Osteocyte (in vitro differentiated cells): ENCODE data around the gene TCF7L1. TPM values are rescaled to one million over a fixed set of nuclear protein-coding genes. Genes with fewer than 3 reads are reported as not detected.

Experiments
- DNase-seq: peaks from one replicate; pipeline ENCODE4 v3.0.0; 2021; ENCODE audit warnings: mixed read lengths; ENCODE audit not compliant: unreplicated experiment; ENCODE audit errors: extremely low spot score
- H3K27ac Mint-ChIP-seq: one replicate; pipeline ENCODE4 v1.8.0; 2021; ENCODE audit warnings: mild to moderate bottlenecking, mixed read lengths; ENCODE audit not compliant: unreplicated experiment
- H3K27me3 Mint-ChIP-seq: one replicate; pipeline ENCODE4 v1.8.0; 2021; ENCODE audit warnings: mixed read lengths; ENCODE audit not compliant: unreplicated experiment
- H3K36me3 Mint-ChIP-seq: one replicate; pipeline ENCODE4 v1.8.0; 2021; ENCODE audit warnings: mixed read lengths; ENCODE audit not compliant: unreplicated experiment
- H3K4me1 Mint-ChIP-seq: one replicate; pipeline ENCODE4 v1.8.0; 2021; ENCODE audit warnings: mixed read lengths; ENCODE audit not compliant: unreplicated experiment
- H3K4me3 Mint-ChIP-seq: one replicate; pipeline ENCODE4 v1.8.0; 2021; ENCODE audit warnings: mild to moderate bottlenecking, moderate library complexity, mixed read lengths; ENCODE audit not compliant: unreplicated experiment
- H3K9me3 Mint-ChIP-seq: one replicate; pipeline ENCODE4 v1.8.0; 2021; ENCODE audit warnings: mixed read lengths; ENCODE audit not compliant: unreplicated experiment
- CTCF ChIP-seq: fragments of 200-600 bp; sonication (generic); IDR thresholded peaks from 2 replicates; pipeline ENCODE4 v1.5.0; 2021; ENCODE audit warnings: antibody characterized with exemption, mild to moderate bottlenecking, moderate library complexity
- total RNA-seq: library from RNA; stranded (reverse); gene quantifications from 2 replicates; pipeline ENCODE4 v1.2.1, GENCODE V29; 2021

TCF7L1 gene
- total RNA-seq, 1 donor from 2014 or later, result 31.8 TPM

GRCh38 chr2:85178154-85178553 is 45.0 kb downstream of the TCF7L1 start:
- no peak for DNase-seq
- H3K27me3 Mint-ChIP-seq, result no peaks in the 10 kb centered on the region
- no peaks in the 10 kb centered on the region for H3K36me3 Mint-ChIP-seq
- peaks cover 78% of the 10 kb centered on the region for H3K4me1 Mint-ChIP-seq
- no peak for TF ChIP-seq CTCF
- H3K27ac Mint-ChIP-seq, result no peak overlapping the region
- H3K9me3 Mint-ChIP-seq, result no peaks in the 10 kb centered on the region
- H3K4me3 Mint-ChIP-seq, result no peak overlapping the region

- Mint-ChIP-seq H3K9me3 (no peaks in the 10 kb centered on the region), H3K27ac (peak overlapping the region; percentile 95), H3K4me3 (no peak overlapping the region), H3K36me3 (no peaks in the 10 kb centered on the region), H3K27me3 (no peaks in the 10 kb centered on the region), H3K4me1 (peaks cover 82% of the 10 kb centered on the region)
- TF ChIP-seq CTCF, result no peak
- no peak for DNase-seq
Observed at GRCh38 chr2:85178980-85179411, 45.8 kb downstream of the TCF7L1 start.

GRCh38 chr2:85179541-85179940 is 46.3 kb downstream of the TCF7L1 start:
- TF ChIP-seq CTCF, result no peak
- Mint-ChIP-seq H3K27ac (peak overlapping the region; percentile 95), H3K36me3 (no peaks in the 10 kb centered on the region), H3K9me3 (no peaks in the 10 kb centered on the region), H3K4me3 (no peak overlapping the region), H3K4me1 (peaks cover 83% of the 10 kb centered on the region), H3K27me3 (no peaks in the 10 kb centered on the region)
- DNase-seq, result no peak

- H3K27ac Mint-ChIP-seq, result peak overlapping the region; percentile 95
- DNase-seq, result no peak
- H3K27me3 Mint-ChIP-seq, result no peaks in the 10 kb centered on the region
- H3K36me3 Mint-ChIP-seq, result peaks cover 4% of the 10 kb centered on the region
- H3K4me1 Mint-ChIP-seq, result peaks cover 75% of the 10 kb centered on the region
- no peak overlapping the region for H3K4me3 Mint-ChIP-seq
- no peaks in the 10 kb centered on the region for H3K9me3 Mint-ChIP-seq
- no peak for TF ChIP-seq CTCF
Observed at GRCh38 chr2:85180322-85181133, 47.3 kb downstream of the TCF7L1 start.

- DNase-seq, result no peak
- Mint-ChIP-seq H3K9me3 (no peaks in the 10 kb centered on the region), H3K4me3 (no peak overlapping the region), H3K4me1 (peaks cover 68% of the 10 kb centered on the region), H3K27me3 (no peaks in the 10 kb centered on the region), H3K36me3 (peaks cover 4% of the 10 kb centered on the region), H3K27ac (peak overlapping the region; percentile 45)
- peak; percentile 23 for TF ChIP-seq CTCF
Observed at GRCh38 chr2:85181134-85181631, 48.0 kb downstream of the TCF7L1 start.
